ENCODE data around the gene LRRC25.

- TF ChIP-seq SPI1 (IDR thresholded peaks at IDR 0.05; ENCODE audit: low read depth, low read length) (no peak), POLR2A (IDR thresholded peaks at IDR 0.05; ENCODE audit: low read depth, low read length) (no peak), POLR2AphosphoS5 (IDR thresholded peaks at IDR 0.05; ENCODE audit: low read depth, low read length) (no peak)
Observed at GRCh38 chr19:18419195-18419698, 21.8 kb upstream of the LRRC25 start, which contains the start of gene SSBP4.

Measured in GM12891 (cell line).